H9 (cell line): ENCODE data around the gene EPS8. TPM values are rescaled to one million over a fixed set of nuclear protein-coding genes. Genes with fewer than 3 reads are reported as not detected.
"Not testable (repeated sequence)": the region's sequence is repeated elsewhere in the genome, so short reads cannot be mapped to it uniquely, and the experiment has no call there.

ENCODE experiments used
- DNase-seq: peaks from one replicate; pipeline ENCODE4 v3.0.0-alpha.2; 2017
- H2AFZ ChIP-seq: one replicate; pipeline ENCODE4 v1.6.1; 2013; ENCODE audit warnings: mild to moderate bottlenecking, low read length, control low read depth, moderate library complexity
- H2AK5ac ChIP-seq: 2 replicates; pipeline ENCODE4 v1.6.1; 2013; ENCODE audit warnings: low read length, control low read depth, mixed read lengths; ENCODE audit not compliant: insufficient read length
- H2BK120ac ChIP-seq: one replicate; pipeline ENCODE4 v1.6.1; 2013; ENCODE audit warnings: low read depth, mild to moderate bottlenecking, low read length, control low read depth, inconsistent platforms; ENCODE audit not compliant: poor library complexity, severe bottlenecking
- H2BK12ac ChIP-seq: 2 replicates; pipeline ENCODE4 v1.6.1; 2013; ENCODE audit warnings: low read length, control low read depth, mixed read lengths, low read depth; ENCODE audit not compliant: insufficient read length
- H2BK15ac ChIP-seq: 2 replicates; pipeline ENCODE4 v1.6.1; 2013; ENCODE audit warnings: low read depth, low read length, control low read depth
- H2BK20ac ChIP-seq: one replicate; pipeline ENCODE4 v1.6.1; 2013; ENCODE audit warnings: low read depth, mild to moderate bottlenecking, low read length, control low read depth, inconsistent platforms; ENCODE audit not compliant: poor library complexity, severe bottlenecking
- H2BK5ac ChIP-seq: 2 replicates; pipeline ENCODE4 v1.6.1; 2013; ENCODE audit warnings: low read length, control low read depth, mixed read lengths; ENCODE audit not compliant: insufficient read length
- H3K14ac ChIP-seq: 2 replicates; pipeline ENCODE4 v1.6.1; 2013; ENCODE audit warnings: low read length, control low read depth; ENCODE audit not compliant: insufficient read depth
- H3K18ac ChIP-seq: 2 replicates; pipeline ENCODE4 v1.6.1; 2013; ENCODE audit warnings: low read depth, mild to moderate bottlenecking, mixed read lengths, low read length, control low read depth; ENCODE audit not compliant: insufficient read length
- H3K23ac ChIP-seq: 2 replicates; pipeline ENCODE4 v1.6.1; 2013; ENCODE audit warnings: low read length, control low read depth, mixed read lengths, low read depth; ENCODE audit not compliant: insufficient read length
- H3K23me2 ChIP-seq: 2 replicates; pipeline ENCODE4 v1.6.1; 2013; ENCODE audit warnings: low read depth, mild to moderate bottlenecking, mixed read lengths, low read length, control low read depth; ENCODE audit not compliant: insufficient read length, poor library complexity, severe bottlenecking
- H3K27ac ChIP-seq: 2 replicates; pipeline ENCODE4 v1.5.1; 2013; ENCODE audit warnings: low read length, control low read depth, mixed read lengths, low read depth; ENCODE audit not compliant: insufficient read length
- H3K27me3 ChIP-seq: 2 replicates; pipeline ENCODE4 v1.6.1; 2013; ENCODE audit warnings: low read length, control low read depth, inconsistent platforms; ENCODE audit not compliant: insufficient read depth
- H3K4ac ChIP-seq: 2 replicates; pipeline ENCODE4 v1.6.1; 2013; ENCODE audit warnings: low read depth, mild to moderate bottlenecking, control low read depth, inconsistent platforms, low read length, moderate library complexity
- H3K4me1 ChIP-seq: 2 replicates; pipeline ENCODE4 v1.6.1; 2013; ENCODE audit warnings: low read length, control low read depth, inconsistent platforms; ENCODE audit not compliant: insufficient read depth
- H3K4me2 ChIP-seq: 2 replicates; pipeline ENCODE4 v1.6.1; 2013; ENCODE audit warnings: low read length, control low read depth, mixed read lengths; ENCODE audit not compliant: insufficient read length, insufficient read depth
- H3K56ac ChIP-seq: 2 replicates; pipeline ENCODE4 v1.6.1; 2013; ENCODE audit warnings: low read depth, mild to moderate bottlenecking, mixed read lengths, low read length, control low read depth; ENCODE audit not compliant: insufficient read length
- H3K79me1 ChIP-seq: 2 replicates; pipeline ENCODE4 v1.6.1; 2013; ENCODE audit warnings: low read depth, mild to moderate bottlenecking, moderate library complexity, low read length, control low read depth, inconsistent platforms; ENCODE audit not compliant: insufficient read depth, poor library complexity, severe bottlenecking
- H3K79me2 ChIP-seq: 2 replicates; pipeline ENCODE4 v1.6.1; 2013; ENCODE audit warnings: low read length, control low read depth, inconsistent platforms; ENCODE audit not compliant: insufficient read depth
- H3K9ac ChIP-seq: 2 replicates; pipeline ENCODE4 v1.6.1; 2013; ENCODE audit warnings: low read length, control low read depth, mixed read lengths; ENCODE audit not compliant: insufficient read length; ENCODE audit errors: extremely low read depth
- H3K9me3 ChIP-seq: one replicate; pipeline ENCODE4 v1.6.1; 2013; ENCODE audit warnings: low read depth, low read length, inconsistent platforms; ENCODE audit not compliant: control insufficient read depth
- H3T11ph ChIP-seq: one replicate; pipeline ENCODE4 v1.6.1; 2013; ENCODE audit warnings: mild to moderate bottlenecking, low read length, control low read depth, inconsistent platforms
- H4K20me1 ChIP-seq: one replicate; pipeline ENCODE4 v1.6.1; 2013; ENCODE audit not compliant: control insufficient read depth, insufficient read length, insufficient read depth
- H4K5ac ChIP-seq: 2 replicates; pipeline ENCODE4 v1.6.1; 2013; ENCODE audit warnings: low read depth, mild to moderate bottlenecking, mixed read lengths, low read length, control low read depth; ENCODE audit not compliant: insufficient read length
- H4K8ac ChIP-seq: replicated peaks from 2 replicates; pipeline ENCODE4 v1.6.1; 2013; ENCODE audit warnings: low read length, control low read depth, mixed read lengths, low read depth; ENCODE audit not compliant: insufficient read length
- H4K91ac ChIP-seq: 2 replicates; pipeline ENCODE4 v1.6.1; 2013; ENCODE audit warnings: low read depth, mild to moderate bottlenecking, moderate library complexity, mixed read lengths, low read length, control low read depth; ENCODE audit not compliant: insufficient read length
- H3K27ac Mint-ChIP-seq, 3 experiments: 2 replicates in 2 of 3; 3 replicates in 1 of 3; pipeline ENCODE4 v1.8.0; 2020 to 2021; ENCODE audit warnings: mixed read lengths in 3 of 3, mild to moderate bottlenecking in 1 of 3, moderate library complexity in 1 of 3
- H3K27me3 Mint-ChIP-seq: 2 replicates; pipeline ENCODE4 v1.8.0; 2021; ENCODE audit warnings: low read depth, mild to moderate bottlenecking, moderate library complexity, mixed read lengths
- H3K36me3 Mint-ChIP-seq, 3 experiments: 2 replicates in 2 of 3; 3 replicates in 1 of 3; pipeline ENCODE4 v1.8.0; 2020 to 2021; ENCODE audit warnings: low read depth in 3 of 3, mixed read lengths in 3 of 3; ENCODE audit not compliant: insufficient read depth in 1 of 3
- H3K4me1 Mint-ChIP-seq, 2 experiments: 2 replicates each; pipeline ENCODE4 v1.8.0; 2020; ENCODE audit warnings: mixed read lengths in 2 of 2
- H3K4me3 Mint-ChIP-seq, 2 experiments: 2 replicates in 1 of 2; 3 replicates in 1 of 2; pipeline ENCODE4 v1.8.0; 2020 to 2021; ENCODE audit warnings: mild to moderate bottlenecking in 2 of 2, mixed read lengths in 2 of 2, moderate library complexity in 1 of 2
- H3K9me3 Mint-ChIP-seq, 2 experiments: 2 replicates in 1 of 2; 3 replicates in 1 of 2; pipeline ENCODE4 v1.8.0; 2020; ENCODE audit warnings: mild to moderate bottlenecking in 2 of 2, mixed read lengths in 2 of 2, moderate library complexity in 1 of 2
- WGBS: extraction: QIAGEN DNeasy Blood & Tissue Kit; methylation state at CpG from one replicate; pipeline ENCODE4 v1.1.7; 2013; ENCODE audit warnings: missing lambda C conversion rate, low lambda C conversion rate, mixed read lengths; ENCODE audit not compliant: insufficient read length; ENCODE audit errors: extremely low coverage; 5-methylcytosine and 5-hydroxymethylcytosine counted together
- total RNA-seq: library from RNA; stranded (reverse); gene quantifications from 2 replicates; pipeline ENCODE4 v1.2.1, GENCODE V29; 2021
- TF ChIP-seq, protein P1 (sequence below): fragments of 200-600 bp; sonication (generic); conservative IDR thresholded peaks from 3 replicates; pipeline ENCODE4 v1.8.0; 2021; ENCODE audit warnings: antibody characterized with exemption, mild to moderate bottlenecking

Gene EPS8
- total RNA-seq, 1 experiment from 2014 or later: 2.2 TPM

DNA sequence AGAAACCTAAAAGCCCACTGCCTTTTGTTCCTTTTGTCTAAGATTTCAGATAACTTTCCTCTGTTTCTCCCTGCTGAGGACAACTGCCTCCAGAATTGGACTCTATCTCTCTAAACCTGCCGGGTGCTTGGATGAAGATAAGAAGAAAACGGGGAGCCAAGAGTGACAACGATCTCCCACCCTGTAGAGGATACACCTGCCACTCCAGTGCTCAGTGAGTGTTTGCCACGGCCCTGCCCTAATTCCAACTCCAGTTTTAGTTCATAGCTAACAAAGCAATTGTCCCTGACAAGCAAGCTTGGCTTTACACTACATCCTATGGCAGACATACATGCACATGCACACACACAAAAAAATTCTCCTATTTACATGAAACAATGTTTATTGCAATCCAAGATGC lies 39.3 kb downstream of the EPS8 start:
- no peak overlapping the region for H3K14ac ChIP-seq
- no peak overlapping the region for H2BK20ac ChIP-seq
- H4K8ac ChIP-seq: no peak overlapping the region
- no peak overlapping the region for H3K27ac ChIP-seq
- no peak overlapping the region for H2AK5ac ChIP-seq
- H4K91ac ChIP-seq: no peak overlapping the region
- H2BK120ac ChIP-seq: no peak overlapping the region
- no peak overlapping the region for H3K4me3 Mint-ChIP-seq
- no peaks in the 10 kb centered on the region for H3K9me3 Mint-ChIP-seq
- no peak overlapping the region for H3K4me2 ChIP-seq
- H3T11ph ChIP-seq: no peak overlapping the region
- DNase-seq: no peak
- H3K4me1 Mint-ChIP-seq: no peaks in the 10 kb centered on the region
- no peak overlapping the region; a peak in 1 of 7 replicates for H3K27ac Mint-ChIP-seq
- H3K23me2 ChIP-seq: no peaks in the 10 kb centered on the region
- H4K5ac ChIP-seq: no peak overlapping the region
- H3K79me2 ChIP-seq: no peaks in the 10 kb centered on the region
- no CpG with 5 or more reads among the region's 4 CpGs for WGBS
- no peak overlapping the region for H3K9ac ChIP-seq
- H2AFZ ChIP-seq: no peak overlapping the region
- TF ChIP-seq, protein P1, sequence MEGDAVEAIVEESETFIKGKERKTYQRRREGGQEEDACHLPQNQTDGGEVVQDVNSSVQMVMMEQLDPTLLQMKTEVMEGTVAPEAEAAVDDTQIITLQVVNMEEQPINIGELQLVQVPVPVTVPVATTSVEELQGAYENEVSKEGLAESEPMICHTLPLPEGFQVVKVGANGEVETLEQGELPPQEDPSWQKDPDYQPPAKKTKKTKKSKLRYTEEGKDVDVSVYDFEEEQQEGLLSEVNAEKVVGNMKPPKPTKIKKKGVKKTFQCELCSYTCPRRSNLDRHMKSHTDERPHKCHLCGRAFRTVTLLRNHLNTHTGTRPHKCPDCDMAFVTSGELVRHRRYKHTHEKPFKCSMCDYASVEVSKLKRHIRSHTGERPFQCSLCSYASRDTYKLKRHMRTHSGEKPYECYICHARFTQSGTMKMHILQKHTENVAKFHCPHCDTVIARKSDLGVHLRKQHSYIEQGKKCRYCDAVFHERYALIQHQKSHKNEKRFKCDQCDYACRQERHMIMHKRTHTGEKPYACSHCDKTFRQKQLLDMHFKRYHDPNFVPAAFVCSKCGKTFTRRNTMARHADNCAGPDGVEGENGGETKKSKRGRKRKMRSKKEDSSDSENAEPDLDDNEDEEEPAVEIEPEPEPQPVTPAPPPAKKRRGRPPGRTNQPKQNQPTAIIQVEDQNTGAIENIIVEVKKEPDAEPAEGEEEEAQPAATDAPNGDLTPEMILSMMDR: no peak
- H3K36me3 Mint-ChIP-seq: no peaks in the 10 kb centered on the region
- no peaks in the 10 kb centered on the region for H3K27me3 Mint-ChIP-seq
- H2BK15ac ChIP-seq: no peak overlapping the region
- H3K27me3 ChIP-seq: no peaks in the 10 kb centered on the region
- no peak overlapping the region for H2BK12ac ChIP-seq
- no peaks in the 10 kb centered on the region for H3K4me1 ChIP-seq
- no peaks in the 10 kb centered on the region for H4K20me1 ChIP-seq
- no peaks in the 10 kb centered on the region for H3K79me1 ChIP-seq
- H3K9me3 ChIP-seq: no peaks in the 10 kb centered on the region
- no peak overlapping the region for H2BK5ac ChIP-seq
- no peak overlapping the region for H3K56ac ChIP-seq
- no peak overlapping the region for H3K18ac ChIP-seq
- H3K23ac ChIP-seq: no peak overlapping the region
- H3K4ac ChIP-seq: no peak overlapping the region

DNA sequence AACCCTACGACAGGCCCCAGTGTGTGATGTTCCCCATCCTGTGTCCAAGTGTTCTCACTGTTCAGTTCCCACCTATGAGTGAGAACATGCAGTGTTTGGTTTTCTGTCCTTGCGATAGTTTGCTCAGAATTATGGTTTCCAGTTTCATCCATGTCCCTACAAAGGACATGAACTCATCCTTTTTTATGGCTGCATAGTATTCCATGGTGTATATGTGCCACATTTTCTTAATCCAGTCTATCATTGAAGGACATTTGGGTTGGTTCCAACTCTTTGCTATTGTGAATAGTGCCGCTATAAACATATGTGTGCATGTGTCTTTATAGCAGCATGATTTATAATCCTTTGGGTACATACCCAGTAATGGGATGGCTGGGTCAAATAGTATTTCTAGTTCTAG lies 47.3 kb downstream of the EPS8 start:
- not testable (repeated sequence) for H2AK5ac ChIP-seq, H3K23me2 ChIP-seq, H3K4me2 ChIP-seq, H3K27ac Mint-ChIP-seq, H2BK12ac ChIP-seq, H3K4me3 Mint-ChIP-seq, H4K20me1 ChIP-seq, H4K5ac ChIP-seq, H3K79me2 ChIP-seq, H3K9ac ChIP-seq, H3K14ac ChIP-seq, H3K4ac ChIP-seq, H3K4me1 ChIP-seq, H3K4me1 Mint-ChIP-seq, H3K27me3 ChIP-seq, H3K27me3 Mint-ChIP-seq, H3K79me1 ChIP-seq, H4K91ac ChIP-seq, H3K27ac ChIP-seq, H3T11ph ChIP-seq, H3K36me3 Mint-ChIP-seq, H3K56ac ChIP-seq, H2BK120ac ChIP-seq, H3K9me3 Mint-ChIP-seq, H2BK5ac ChIP-seq, H2BK15ac ChIP-seq, H4K8ac ChIP-seq, H2BK20ac ChIP-seq, H2AFZ ChIP-seq, H3K23ac ChIP-seq, H3K18ac ChIP-seq, DNase-seq, H3K9me3 ChIP-seq
- WGBS: no CpG with 5 or more reads among the region's 3 CpGs
